Kidney capillary endothelial cell (primary cell): ENCODE data around the gene PAX9.

Experiments used
- DNase-seq: peaks from one replicate; pipeline ENCODE4 v3.0.0-alpha.2; 2018; ENCODE audit warnings: low spot score

PAX9 gene

GRCh38 chr14:36655963-36656686, 5.5 kb upstream of the PAX9 start:
- no peak for DNase-seq

DNA sequence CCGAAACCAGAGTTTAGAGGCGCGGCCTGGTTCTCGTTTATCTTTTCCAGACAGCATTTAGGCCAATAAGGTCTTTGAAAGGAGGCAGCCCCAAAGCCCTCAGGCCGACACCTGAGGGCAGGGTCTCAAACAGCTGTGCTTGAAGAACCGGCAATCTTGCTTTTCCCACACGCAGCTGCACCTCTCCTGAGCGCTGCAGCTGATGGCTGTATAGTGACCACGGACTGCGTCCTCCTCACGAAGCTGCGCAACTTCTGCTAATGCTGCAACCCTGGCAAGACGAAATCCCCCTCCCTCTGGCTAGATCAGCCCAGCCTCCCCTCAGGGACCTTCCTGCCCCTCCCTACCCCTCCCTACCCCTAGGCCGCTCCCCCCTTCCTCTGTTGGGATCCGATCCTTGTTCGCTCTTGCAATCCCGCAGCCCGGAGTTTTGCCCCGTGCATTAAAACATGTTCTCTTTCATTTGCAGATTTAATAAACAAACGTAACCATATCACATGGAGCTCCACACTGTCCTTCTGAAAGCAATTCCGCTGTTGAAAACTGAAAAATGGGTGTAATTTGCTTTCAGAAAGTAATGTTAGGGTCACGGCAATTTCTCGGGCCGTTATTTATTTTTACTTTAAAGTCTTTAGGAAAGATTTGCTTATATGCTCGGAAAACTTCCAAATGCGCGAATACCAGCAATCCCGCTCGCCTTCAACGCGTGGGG, 4.8 kb upstream of the PAX9 start:
- no peak for DNase-seq

DNA sequence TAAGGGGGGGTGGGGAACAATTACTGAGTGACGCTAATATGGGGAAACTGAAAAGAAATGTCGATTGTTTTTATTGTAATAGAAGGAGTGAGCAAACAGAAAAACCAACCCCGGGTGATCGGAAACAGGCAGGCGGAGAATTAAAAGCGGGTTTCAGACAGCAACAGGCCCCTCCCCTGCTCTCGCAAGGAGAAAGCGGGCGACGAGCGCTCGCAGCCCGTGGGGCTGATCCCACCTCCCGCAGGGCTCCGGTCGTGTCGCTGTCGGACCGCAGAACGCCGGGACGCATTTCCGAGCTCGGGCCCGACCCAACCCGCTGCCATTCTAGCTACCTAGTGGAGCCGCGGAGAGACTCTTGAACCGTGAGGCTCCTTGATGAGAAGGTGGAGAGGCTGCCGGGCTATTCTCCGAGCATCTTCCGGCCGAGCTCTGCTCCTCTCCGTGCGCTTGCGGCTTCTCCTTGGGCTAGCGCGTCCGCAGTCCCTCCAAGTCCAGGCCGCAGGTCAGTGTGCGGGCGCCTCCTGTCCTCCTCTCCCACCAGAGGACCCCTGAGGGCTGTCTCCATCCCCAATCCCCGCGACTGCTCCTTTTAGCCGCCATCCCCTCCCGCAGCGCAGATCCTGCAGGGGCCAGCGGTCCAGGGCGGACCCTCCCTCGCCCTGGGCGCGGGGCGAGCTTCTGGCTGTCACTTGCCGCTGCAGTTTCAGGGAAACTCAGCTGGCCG, 4.1 kb upstream of the PAX9 start:
- no peak for DNase-seq

- DNase-seq = no peak
These were observed 3.3 kb upstream of the PAX9 start for GRCh38 chr14:36658123-36659009.

DNA sequence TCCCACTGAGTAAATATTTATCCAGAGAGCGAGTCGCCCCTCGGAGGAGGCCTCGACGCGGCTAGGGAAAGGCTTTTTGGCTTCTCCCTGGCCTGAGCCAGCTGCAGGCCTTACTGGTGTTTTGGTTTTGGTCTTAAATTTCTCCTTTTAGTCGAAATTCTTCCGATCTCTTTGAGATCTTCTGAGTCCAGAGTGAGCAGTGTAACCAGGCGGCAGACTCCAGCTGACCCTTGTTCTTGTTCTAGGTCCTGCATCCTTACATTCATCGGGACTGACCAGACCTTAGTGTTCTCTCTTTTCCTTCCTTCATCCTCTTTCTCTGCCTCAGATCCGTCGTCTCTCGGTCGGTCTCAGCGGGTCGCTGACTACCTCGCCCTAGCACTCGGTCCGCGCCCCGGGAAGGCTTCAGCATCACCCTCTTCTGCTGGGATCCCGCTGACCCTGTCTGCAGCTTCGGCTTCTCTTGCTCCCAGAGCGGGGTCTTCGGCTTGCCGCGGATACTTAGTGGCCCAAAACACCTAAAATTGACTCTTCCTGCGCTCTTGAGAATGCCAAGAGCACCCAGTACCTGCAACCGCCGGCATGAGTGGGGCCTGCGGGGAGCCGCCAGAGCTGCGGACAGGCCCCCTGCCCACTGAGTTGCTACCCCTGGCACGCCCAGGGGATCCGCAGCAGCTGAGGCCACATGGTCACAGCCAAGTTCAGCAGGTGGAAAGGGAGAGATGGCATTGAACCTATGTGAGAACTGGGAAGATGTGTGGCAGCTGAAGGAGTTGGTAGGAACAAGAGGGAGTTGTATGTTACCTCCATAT, 2.4 kb upstream of the PAX9 start:
- DNase-seq = no peak

DNA sequence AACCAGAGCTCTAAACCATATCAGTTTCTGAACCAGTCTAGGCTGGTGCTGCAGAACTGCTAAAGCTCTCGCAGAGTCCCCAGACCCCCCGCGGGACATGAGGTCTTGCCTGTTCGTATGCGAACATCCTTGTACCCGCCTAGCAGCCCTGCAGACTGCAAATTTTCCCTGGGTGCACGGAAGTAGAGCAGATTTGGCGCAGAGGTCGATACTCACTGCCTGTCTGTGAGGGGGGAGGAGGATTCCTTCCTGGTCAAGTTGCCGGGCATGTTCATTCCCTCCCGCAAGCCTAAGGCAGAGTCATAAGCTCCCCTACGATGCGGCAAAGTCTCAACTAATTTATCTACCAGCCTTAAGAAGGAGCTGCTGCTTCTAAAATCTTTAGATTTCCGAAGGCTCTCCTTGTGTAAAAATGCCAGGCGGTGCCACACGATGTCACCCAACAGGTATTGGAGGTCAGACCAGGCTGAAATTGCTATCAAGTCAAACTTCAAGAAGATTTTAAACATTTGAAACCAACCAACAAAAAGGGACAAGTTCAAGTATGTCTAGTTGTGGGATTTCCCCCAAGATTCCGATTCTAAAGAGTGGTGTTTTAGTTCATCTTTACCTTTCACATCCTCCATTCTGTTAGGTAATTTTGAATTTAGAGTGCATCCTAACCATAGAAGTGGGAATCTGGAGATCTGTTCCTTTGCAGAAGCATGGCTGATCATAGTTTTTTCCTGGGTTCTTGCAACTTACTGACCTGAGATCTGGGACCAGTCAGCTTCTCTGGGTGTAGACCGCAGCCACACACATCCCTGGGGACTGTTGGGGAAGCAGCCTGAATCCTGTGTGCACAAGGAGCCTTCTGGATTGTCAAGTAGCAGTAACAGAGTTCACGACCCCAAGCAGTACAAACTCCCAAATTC, 1.6 kb upstream of the PAX9 start:
- no peak for DNase-seq

DNA sequence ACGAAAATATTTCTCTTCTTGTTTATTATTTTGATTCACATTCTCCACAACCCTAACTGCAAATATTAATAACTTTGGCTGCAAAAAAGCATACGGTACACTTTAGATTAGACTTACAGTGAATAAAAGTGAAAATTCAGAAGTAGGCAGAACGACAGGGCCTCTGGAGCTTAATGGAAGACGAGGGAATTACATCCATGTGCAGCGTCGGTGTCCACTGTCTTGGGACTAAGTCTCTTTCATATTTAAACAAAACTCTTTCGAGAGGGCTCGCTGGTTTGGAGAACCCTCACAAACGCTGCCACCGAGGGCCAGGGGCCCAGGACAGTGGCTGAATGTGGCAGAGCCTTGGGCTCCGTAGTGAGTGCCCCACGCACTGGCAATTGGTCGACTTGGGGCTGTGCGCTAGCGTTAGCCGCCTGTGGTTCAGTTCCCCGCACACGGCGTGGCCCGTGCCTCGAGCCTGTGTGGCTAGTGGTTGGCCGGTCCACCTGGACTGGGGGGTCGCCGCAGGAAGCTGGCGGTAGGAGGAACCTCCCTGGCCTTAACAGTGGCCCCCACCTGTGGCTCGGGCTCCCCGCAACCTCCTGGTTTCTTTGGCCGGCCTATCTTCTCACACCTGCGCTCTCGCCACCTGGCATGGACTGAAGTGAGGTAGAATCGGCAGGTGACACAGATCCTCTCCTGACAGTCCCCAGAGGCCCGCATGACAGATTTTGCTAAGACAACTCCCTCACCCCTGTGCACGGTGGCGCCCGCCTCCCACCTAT, 739 bp upstream of the PAX9 start:
- DNase-seq = no peak

- DNase-seq = no peak
These were observed 540 bp downstream of the PAX9 start for GRCh38 chr14:36662258-36662542.

GRCh38 chr14:36662543-36663403, 1.1 kb downstream of the PAX9 start:
- DNase-seq = no peak

DNA sequence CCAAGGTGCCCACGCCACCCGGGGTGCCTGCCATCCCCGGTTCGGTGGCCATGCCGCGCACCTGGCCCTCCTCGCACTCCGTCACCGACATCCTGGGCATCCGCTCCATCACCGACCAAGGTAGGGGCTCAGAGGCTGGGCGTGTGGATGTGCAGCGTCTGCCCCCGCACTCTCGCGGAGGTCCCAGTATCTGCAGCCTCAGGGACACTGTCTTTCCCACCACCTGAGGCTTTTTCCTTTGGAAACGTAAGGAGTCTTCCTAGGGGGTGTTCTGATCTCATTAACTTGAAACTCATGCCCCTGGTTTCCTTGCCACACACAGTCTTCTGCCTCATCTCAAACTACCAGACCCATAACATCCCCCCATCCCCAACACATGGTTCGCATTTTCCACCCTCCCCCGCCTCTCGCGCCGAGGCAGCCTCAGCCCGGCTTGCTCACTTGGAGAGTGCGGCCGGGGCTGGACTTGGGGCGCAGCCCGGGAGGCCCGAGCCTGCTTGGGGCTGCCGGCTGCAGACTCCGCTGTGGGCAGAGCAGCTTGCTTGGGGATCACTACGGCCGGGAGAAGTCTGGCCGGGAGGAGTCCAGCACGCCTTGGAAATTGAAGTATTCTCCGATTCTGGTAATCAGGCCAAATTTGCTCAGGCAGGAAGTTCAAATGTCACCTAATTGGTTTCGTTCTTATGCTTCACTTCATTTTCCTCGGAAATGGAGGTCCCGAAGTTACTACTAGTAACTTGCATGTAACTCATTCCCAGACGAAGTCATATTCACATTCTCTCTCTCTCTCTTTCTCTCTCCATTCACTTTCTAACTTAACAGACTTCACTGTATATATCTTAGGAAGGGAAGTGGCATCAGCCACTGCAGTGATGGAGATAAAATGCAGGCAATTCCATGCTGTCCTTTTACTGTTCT, 2.0 kb downstream of the PAX9 start:
- DNase-seq = no peak

- no peak for DNase-seq
These were observed 2.9 kb downstream of the PAX9 start for GRCh38 chr14:36664322-36665193.

GRCh38 chr14:36665887-36666415, 4.3 kb downstream of the PAX9 start:
- DNase-seq = no peak

GRCh38 chr14:36666416-36667206, 5.0 kb downstream of the PAX9 start:
- no peak for DNase-seq

DNA sequence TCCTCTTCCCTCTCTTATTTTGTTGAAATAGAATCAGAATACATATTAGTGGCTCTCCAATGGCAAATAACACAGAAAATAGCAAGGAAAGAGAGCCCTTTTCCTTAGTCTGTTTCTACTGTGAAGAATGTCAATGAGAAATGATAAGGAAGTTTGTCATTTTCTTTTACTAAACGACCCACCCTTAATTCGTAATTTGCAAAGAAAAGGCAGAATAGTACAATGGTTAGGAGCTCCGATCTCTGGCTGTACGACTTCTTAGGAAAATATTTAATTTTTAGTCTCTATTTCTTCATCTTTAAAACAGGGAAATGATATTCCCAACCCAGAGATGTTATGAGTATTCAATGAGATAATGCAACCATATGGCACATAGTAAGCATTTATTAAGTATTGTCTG, 6.0 kb downstream of the PAX9 start:
- DNase-seq = no peak

DNA sequence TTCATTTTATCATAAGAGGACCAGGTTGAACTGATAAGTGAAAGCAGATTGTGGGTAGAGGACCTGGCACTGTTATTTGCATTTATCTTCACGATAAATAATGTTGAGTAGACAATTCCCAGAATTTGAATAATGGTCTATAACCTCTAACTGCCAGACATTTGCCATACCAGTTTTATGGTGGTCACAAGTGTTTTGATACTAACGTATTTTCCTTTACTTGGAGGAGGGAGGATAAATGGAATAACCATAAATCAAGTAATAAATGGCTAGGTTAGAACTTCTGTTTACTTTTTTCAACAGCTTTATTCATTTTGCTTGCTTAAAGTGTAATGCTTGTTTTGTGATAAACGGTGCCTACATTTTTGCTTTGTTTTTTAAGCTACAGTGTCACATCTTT, 9.5 kb downstream of the PAX9 start:
- no peak for DNase-seq
